GM18526 (cell line): Measurements from ENCODE around the gene TOM1L2.

Source experiments
- POLR2A ChIP-seq: IDR thresholded peaks from 3 replicates; pipeline ENCODE4 v1.6.1; 2011; ENCODE audit not compliant: insufficient read length; ENCODE audit errors: extremely low read depth

TOM1L2 gene

DNA sequence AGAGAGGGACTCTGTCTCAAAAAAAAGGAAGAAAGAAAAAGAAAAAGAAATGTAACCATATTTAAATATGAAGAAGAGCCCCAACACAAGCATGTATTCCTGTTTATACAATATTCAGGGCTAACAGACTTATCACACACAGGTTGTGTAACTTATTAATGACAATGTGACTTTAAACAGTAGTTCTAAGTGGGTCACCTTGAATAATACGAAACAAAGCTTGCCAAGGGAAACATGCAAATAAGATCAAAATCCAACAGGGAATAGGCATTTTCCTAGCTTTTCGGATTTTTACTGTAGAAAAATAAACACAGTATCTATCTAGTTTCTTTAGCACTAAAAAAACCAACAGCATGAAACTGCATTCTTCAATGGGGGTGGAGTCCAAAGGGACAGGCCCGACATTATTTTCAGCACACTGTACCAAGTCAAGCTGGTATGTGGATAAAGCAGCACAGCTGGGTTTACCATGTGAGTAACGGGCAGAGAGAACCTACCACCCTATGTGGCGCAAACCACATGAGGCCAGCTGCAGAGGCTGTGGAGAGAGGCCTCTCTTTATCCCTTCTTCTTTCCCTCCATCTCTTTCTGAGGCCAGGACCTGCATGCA is 45.3 kb downstream of the TOM1L2 start:
- no peak for TF ChIP-seq POLR2A

DNA sequence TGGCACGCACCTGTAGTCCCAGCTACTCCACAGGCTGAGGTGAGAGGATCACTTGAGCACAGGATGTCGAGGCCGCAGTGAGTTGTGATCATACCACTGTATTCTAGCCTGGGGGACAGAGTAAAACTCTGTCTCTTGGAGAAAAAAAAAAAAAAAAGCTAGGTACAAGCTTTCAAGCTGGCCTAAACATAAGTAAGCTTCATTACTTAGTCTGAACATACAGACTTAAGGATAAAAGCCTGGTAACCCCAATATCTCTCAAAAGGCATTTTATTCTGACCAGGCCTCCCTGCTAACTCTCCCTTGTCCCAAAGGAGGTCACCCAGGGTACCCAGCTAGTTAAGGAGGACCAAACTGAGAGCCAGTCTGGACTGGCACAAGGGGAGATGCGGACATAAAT is 46.2 kb downstream of the TOM1L2 start:
- no peak for TF ChIP-seq POLR2A

DNA sequence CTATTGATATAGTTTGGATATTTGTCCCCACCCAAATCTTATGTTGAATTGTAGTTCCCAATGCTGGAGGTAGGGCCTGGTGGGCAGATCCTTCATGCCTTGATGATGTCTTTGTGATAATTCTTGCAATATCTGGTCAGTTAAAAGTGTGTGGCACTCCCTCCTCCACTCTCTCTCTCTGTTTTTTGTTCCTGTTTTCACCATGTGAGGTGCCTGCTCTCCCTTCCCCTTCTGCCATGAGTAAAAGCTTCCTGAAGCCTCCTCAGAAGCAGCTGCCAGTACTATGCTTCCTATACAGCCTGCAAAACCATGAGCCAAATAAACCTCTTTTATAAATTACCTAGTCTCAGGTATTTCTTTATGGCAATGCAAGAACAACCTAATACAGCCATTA is 47.3 kb downstream of the TOM1L2 start:
- no peak for TF ChIP-seq POLR2A

DNA sequence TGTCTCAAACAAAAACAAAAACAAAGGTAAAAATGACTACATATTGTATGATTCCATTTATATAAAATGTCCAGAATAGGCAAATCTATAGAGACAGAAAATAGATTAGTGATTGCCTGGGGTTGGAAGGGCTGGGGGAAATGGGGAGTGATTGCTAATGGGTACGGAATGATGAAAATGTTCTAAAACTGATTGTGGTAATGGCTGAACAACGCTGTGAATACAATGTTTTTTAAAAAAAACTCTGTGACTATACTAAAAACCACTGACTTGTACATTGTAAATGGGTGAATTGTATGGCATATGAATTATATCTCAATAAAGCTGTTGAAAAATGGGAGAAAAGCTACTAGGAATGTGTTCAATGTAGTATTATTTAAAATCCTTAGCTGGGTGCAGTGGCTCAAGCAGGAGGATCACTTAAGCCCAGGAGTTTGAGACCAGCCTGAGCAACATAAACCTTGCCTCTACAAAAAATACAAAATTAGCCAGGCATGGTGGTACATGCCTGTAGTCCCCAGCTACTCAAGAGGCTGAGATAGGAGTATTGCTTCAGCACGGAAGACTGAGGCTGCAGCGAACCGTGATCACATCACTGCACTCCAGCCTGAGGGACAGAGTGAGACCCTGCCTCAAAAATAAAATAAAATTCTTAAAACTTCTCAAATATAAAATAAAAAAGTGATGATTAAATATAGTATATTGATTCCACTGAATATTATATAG is 47.9 kb downstream of the TOM1L2 start:
- no peak for TF ChIP-seq POLR2A

DNA sequence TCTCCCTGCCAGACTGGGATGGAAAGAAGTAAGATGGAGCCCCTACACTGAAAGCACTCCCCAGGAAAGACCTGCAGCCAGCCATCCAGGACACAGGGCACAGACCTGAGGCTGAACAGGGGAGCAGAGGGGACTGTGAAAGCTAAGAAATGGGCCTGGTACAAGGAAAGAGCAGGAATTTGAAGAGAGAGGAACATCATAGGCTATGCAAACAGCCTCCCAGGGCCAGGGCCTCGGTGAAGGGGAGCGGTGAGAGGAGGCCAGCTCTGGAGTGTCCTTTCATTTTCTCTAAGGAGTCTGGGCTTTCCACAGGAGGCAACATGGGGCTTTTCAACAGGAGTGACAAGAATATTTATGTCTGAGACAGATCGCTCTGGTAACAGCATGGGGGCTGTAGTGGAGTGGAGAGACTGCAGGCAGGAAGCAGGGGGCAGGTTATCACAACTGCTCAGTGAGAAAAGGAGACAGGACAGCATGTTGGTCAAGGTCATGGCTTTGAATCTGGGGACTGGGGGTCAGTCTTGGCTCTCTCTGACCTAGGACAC is 50.1 kb downstream of the TOM1L2 start:
- TF ChIP-seq POLR2A: no peak

DNA sequence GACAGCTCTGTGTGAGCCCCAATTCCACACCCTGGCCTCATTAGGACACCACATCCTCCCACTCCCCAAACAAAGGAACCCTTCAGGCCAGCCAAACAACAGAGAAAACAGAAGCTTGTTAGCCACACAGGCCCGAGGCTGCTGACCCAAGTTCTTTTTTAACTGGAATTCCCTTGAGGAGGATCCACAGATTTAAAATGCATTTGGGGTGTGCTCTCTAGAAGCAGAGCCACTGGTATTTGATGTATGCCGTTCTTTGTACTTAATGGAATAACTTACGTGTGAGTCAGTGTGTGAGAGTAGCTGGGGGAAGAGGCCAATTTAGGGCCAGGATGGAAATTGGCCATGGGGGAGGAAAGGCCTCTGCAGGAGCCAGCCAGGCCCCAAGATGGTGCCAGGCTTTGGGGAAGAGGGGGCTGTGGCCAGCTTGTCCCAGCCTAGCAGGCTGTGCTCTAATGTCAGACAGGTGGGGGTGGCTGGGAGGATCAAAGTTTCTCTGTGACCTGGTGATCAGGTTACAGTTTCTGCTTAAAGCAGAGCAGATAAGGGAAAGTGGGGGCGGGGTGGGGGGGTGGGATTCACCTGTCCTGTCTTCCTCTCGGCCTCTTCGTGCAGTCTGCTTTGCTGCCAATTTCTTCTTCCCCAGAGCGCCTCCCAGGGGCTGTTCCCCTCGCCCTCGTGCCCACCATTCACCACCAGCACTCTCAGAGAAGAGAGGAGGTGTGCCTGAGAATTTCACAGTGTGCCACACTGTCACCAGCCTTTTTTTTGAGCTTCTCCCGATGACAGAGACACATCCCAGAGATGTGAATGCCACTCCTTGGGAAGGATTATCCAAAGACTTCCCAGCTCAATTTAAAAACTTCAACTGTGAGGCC is 50.8 kb downstream of the TOM1L2 start:
- no peak for TF ChIP-seq POLR2A

DNA sequence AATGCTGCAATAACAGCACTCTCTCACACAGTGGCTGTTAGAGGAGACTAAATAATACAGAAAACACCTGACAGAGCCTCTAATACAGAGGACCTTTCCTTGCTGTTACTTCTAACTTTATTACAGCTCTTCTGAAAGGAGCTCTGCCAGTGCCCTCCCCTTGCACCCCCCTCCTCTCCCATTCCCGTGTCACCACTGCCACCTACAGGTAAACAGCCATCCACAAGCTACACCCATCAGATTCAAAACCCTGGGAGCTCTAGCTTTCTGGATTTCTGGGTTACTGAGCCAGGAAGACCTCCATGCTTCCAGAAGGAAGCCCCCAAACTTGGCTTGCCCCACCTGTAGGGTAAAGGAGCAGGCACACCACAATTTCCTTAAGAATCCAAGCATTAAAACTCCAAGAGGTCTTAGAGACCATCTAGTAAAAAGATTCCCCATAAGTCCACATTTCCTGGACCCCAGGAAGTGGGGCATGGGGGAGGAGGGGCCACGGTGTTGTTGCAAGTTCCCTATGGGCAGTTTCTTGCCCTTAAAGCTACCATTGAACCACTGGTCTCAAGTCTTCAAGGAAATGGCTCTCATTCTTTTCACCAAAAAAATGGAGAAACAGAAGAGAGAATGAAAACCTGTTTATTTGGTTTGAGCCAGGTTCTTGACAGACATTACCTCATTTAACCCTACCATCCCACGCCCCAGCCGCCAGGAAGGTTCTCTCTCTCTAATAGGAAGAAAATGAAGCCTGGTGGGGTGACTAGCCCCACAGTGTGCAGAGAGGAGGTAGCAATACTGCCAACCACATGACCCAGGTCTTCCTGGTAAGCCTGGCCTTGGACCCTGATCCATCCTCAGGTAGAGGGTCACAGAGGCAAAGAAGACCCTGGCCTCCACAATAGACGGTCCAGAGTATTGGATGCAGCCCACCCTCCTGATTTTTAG is 52.8 kb downstream of the TOM1L2 start:
- TF ChIP-seq POLR2A: no peak

DNA sequence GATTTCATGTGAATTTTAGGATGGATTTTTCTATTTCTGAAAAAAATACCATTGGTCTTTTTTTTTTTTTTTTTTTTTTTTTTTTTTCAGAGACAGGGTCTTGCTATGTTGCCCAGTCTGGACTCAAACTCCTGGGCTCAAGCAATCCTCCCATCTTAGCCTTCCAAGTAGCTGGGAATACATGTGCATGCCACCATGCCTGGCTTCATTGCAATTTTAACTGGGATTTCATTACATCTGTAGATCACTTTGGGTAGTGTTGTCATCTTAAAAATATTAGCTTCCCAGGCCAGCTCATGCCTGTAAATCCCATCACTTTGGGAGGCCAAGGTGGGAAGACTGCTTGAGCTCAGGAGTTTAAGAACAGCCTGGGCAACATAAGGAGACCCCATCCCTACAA is 54.8 kb downstream of the TOM1L2 start:
- TF ChIP-seq POLR2A: no peak

DNA sequence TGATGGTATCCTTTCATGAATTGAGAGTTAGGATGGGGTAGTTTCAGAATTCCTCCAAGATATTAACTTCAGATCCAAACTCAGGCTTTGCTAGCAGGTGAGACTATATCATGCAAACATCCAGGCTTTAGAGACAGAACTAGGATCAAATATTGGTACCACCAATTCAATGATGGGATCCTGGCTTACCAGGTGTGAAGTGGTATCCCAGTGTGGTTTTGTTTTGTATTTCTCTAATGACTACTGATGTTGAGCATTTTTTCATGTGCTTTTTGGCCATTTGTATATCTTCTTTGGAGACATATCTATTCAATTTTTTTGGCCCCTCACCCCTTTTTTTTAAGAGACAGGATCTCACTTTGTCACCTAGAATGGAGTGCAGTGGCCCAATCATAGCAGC is 57.0 kb downstream of the TOM1L2 start:
- no peak for TF ChIP-seq POLR2A

DNA sequence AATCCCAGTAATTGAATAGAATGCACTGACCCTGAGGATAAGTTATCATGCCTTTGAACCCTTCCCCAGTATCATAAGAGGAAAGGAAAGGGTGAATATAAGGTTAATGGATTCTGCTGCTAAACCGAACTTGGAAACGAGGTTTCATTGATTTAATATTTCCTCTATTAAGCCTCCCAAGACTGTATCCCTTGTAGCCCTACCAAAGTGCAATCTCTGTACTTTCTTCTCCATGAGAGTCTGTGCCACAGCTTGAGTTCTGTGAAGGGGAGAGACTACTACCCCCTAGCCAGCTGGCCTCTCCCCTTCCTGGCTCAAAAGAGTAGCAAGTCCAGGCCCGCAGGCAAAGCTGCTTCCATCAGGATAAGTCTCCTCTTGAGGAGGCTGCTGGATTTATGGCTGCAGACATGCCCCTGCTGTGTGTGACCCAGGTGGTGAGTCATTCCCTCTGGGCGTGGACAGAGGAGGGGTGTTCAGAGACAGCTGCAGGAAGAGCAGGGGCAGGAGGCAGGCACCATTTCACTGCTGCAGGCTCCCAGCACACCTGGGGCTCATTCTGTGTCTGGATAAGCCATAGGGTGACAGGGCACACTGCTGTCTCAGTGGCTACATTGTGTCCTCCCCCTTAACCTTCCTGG is 58.4 kb downstream of the TOM1L2 start:
- TF ChIP-seq POLR2A: no peak

DNA sequence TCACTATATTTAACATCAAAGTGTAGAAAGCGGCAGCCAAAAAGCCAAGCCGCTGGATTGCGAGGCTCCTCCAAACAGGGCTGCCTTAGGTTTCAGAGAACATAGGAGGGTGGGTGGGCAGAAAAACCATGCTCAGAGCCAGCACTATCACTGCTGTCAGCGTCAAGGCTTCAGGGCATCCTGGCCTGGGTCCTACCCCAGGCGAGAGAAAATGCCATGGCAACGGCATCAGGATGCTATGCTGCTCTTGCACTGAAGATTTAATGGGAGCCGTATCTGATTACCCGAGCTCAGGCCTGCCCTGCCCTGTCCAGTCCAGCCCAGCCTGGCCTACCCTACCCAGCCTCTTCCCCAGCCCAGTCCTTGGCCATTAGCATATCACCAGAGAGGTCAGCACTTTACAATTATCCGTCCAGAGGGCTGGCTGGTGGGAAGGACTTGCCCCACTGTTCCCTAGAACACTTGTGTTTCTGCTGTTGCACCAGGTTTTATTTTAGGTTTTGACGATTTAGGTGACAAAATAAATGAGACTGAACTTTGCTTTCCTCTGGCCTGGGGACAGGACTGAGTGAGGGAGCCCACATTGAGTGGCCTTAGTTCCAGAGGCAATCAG is 61.1 kb downstream of the TOM1L2 start:
- no peak for TF ChIP-seq POLR2A

DNA sequence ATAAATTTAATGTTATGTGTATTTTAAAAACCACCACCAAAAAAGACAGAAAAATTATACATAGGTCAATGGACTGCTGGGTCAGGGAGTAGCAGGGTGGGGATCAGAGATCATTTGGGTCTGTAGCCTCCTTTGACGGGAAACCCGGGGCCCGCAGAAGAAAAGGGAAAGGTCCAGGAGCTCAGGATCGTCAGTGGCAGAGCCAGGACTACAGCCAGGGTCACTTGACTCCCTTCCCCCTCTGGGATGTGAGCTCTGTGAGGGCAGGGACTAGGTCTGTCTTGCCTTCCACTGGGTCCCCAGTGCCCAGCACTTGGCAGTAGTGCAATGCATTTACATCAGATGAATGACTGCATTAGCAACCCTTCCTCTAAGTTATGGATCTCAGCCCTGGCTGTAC is 62.1 kb downstream of the TOM1L2 start:
- no peak for TF ChIP-seq POLR2A

DNA sequence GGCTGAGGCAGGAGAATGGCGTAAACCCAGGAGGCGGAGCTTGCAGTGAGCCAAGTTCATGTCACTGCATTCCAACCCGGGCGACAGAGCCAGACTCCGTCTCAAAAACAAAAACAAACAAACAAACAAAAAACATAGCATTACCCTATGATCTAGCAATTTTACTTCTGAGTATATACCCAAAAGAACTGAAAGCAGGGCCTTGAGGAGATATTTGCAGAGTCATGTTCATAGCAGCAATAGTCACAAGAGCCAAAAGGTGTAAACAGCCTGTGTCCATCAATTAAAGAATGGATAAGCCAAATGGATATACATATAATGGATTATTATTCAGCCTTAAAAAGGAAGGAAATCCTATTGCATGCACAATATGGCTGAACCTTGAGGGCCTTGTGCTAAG is 63.1 kb downstream of the TOM1L2 start:
- no peak for TF ChIP-seq POLR2A

DNA sequence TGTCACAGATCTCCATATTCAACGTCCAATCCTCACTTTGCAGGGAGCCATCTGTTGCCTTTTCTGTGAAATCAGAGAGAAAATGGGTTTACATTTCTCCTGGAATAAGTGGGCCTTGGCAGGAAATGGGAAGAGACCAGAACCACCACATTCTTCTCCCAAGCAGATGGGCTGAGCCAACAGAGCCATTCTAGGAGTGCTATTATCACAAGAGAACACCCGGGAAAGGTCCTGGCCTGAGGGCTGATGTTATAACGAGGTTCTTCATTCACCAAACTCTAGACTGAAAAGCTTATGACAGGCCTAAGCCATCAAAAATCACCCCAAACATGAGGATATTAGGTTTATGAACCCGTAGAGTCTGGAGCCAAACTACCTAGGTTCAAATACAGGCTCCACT is 64.7 kb downstream of the TOM1L2 start:
- no peak for TF ChIP-seq POLR2A
